Activated CD4-positive, alpha-beta T cell treated with anti-CD3 and anti-CD28 coated beads for 1 hour (primary cell): Measurements from ENCODE around the gene OR7G2.

Experiments used
- DNase-seq: peaks from one replicate; pipeline ENCODE4 v3.0.0-alpha.2; 2020

Gene OR7G2

DNA sequence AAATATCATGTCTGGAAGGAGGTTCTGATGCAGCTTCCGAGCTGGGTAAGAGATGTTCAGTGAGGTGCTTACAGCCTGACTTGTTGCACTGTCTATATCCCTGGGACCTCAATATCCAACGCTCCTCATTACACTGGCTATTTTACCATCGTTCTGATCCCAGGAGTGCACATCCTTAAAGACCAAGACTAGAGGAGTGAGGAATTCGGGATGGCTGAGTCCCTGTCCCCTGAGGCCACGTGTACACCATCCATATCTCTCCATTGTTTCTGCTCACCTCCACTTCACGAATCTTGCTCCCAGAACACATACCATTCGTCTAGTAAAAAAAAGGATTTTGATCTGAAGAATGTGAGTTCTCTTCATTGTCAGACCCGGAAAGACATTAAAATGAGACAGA lies at the start of gene OR7G2:
Gene OR7G2 (minus strand): TSS at position 101 of the 400 bp plus-strand sequence. CDS start 4,232 bp downstream, outside the sequence.
- DNase-seq, result no peak

DNA sequence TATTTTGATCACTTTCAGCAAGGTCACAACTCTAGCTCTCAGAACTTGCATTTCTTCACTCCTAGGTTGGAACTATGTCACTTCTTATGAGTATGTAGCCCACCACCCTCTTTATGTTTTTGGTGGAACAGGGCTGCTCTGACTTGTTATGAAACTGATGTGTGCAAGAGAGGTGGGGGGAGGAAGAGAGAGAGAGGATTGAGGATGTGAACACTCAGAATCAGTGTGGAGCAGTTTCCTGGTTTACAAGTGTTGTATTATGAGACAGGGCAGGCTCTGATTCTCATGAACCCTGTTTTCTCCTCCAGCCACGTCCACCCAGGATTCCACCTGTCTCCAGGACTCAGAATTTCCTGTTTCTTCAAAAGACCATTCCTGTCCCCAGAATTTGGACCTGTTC lies 49.0 kb upstream of the OR7G2 start:
- no peak for DNase-seq

DNA sequence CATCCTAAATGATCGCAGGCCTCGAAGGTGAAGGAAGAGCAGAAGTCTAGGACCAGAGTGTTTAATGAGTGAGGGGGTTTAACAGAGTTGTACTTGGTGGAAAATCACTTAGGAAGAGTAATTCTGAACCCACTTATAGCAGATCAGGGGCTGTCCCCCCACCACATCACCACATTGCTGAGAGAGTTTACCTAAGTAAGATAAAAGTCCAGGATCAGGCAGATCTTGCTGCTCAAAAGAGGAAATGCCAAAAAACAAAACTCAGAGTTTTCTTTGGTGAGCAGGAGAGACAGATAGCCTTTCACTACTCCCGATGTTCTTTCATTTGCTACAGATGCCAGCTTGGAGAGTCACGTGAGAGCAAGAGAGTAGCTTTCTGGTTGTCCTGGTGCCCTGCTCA lies 48.3 kb upstream of the OR7G2 start:
- no peak for DNase-seq

DNA sequence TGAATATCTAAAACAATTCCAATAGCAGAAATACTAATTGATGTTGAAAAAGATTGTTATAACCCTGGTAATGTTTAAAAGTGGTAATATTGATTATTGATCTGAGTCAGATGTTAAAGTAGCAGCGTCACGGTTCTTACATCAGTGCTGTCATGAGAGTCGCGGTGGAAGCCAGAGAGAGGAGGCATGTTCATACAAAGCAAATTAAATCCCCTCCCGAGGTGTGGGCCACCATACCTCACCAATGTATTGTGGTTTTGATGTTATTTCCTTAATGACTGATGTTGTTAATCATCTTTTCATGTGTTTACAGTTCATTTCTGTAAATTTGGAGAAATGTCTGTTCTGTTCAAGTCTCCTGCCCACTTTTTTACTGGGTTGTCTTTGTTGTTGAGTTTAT lies 44.1 kb upstream of the OR7G2 start:
- no peak for DNase-seq

DNA sequence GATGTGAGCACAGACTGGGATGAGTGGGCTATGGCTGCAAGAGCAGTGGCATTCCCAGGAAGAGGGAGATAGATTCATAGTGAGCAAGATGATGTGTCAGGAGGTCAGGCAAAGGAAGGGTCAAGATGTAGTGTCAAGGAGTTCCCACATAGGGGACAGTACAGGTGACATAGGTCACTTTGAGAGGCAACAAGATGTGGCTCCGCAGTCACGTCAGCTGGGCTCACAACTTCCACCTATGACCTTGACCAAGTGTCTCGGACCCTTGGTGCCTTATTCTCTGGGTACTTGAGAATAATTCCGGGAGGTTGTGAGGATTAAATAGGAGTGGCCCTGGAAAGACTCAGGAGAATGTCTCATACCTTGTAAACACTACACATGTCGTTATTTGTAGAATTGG lies 43.4 kb upstream of the OR7G2 start:
- DNase-seq, result no peak

DNA sequence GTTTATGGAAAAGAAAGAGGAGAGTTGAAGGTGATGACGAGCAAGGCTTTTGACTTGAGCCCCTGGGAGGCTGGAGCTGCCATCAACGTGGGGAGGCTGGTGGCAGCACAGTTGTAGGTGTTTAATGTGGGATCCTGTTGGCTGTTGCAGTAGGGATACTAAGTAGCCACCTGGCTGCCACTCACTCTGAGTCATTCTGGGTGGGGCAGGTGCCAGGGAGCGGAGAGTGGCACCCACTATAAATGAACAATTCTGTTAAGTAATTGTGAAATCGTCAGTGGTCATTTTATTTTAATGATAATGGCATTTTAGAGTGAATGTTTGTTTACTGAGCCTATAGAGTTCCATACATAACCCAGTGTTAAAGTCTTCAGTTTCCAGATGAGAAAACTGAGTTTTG lies 42.7 kb upstream of the OR7G2 start:
- no peak for DNase-seq

DNA sequence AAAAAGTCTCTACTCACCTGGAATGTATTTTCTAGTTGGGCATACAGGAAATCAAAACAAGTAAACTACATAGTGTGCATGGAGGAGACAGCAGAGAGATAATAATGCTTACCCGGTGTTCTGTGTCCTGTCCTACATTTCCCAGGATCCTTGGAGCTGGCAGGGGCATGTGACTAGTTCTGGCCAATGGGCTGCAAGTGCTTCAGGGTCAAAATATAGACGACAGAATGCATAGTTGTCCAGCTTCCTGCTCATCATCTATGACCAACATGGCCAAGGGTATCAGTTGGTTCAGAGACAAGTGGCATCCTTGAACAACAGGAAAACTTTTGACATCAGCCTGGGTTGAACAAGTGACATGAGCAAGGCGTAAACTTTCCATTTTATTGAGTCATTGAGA lies 41.4 kb upstream of the OR7G2 start:
- no peak for DNase-seq

DNA sequence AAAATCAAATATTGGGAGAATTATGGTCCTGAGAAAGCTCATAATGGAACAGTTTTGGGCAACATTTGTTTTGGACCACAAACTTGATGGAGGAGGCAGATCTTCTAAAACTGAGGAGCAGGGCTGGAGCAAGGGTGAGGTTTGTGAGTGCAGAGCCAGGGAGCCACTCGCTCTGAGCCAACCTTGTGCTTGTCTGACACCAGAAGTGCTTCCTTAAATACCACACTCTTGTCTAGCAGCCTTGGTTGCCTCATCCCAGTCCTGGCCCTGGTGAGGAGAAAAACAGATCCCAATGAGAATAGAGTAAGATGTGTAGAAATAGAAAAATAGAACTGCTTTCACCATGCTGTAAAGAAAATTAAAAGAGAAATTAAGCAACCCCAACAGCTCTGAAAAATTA lies 39.6 kb upstream of the OR7G2 start:
- DNase-seq, result no peak

DNA sequence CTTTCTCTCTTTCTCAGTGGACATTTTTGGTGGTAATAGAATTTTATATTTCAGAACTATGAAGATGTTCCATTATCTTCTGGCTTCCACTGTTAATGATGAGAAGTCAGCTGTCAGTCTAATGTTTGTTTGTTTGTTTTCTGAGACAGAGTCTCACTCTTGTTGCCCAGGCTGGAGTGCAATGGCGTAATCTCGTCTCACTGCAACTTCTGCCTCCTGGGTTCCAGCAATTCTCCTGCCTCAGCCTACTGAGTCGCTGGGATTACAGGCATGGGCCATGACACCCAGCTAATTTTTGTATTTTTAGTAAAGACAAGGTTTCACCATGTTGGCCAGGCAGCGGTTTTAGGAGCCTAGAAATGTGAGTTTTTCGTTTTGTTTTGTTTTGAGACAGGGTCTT lies 37.6 kb upstream of the OR7G2 start:
- DNase-seq, result no peak

DNA sequence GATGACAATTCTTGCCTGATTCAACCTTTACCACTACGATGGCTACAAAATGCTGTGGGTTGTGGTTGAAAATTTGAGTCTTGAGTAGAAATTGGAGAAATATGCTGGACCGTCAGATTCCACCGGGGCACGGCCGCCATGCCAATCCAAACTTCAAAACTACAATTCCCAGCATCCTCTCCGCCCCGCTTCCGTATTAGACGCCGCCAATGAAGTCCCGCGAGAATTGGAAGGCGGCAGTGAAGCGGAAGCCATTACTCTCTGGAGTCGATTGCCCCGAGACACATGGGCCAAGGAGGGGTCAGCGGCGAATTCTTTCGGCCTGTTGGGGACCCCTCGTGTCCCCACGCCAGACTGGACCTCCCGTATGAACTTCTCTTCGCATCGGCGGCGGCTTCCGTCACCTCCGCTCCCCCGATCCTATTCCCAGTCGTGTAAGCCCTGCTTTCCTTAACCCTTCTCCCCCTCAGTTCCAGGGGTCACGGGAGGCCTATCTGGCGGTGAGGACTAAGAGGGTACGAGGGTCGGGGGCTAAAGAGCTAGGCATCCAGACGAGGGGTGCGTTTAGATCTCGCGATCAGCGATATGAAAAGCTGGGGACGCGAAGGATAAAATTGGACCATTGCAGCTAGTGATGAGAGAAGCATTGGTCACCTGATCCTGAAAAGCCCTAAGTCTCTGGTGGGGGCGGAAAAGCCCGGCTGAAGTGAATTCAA lies 33.0 kb upstream of the OR7G2 start, which contains the start of gene ZNF317:
Gene ZNF317 (plus strand): TSS at position 239 of the 716 bp plus-strand sequence. CDS start 15,620 bp downstream, outside the sequence.
- peak; percentile 81 for DNase-seq

DNA sequence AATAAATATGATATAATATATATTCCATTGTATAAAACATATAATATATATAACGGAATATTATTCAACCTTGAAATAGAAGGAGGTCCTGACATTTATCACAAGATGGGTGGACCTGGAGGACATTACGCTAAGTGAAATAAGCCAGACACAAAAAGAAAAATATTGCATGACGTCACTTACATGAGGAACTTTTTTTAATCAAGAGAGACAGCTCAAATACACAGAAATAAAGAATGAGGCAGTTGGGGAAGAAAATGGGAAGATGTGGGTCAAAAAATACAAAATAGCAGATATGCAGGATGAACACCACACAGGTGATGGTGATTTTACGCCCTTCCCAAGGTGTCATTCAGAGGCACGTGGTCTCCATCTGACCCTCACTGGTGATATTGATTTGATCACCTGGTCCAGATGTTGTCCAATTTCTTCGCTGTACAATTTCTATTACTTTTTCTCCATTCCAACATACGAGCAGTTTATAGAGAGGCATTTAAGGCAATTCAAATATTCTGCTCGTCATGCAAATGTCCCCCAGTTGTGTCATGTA lies 32.4 kb upstream of the OR7G2 start:
- DNase-seq, result no peak

DNA sequence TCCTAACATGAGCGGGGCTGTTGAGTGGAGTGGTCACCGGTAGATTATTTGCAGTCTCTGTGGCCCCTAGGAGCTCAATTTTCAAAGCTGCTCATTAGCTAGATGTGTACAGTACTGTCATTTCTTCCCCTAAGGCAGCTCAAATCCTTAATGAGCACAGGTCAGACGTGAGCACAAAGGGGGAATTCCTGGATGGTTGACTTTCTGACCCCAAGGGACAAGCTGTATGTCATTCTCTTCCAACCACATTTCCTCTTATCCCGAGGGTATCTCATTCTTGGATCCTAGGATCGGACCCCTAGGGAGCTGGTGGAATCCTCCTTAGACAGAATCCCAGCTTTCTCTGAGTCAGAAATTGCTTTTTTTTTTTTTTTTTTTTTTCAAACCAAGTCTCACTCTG lies 25.1 kb upstream of the OR7G2 start:
- no peak for DNase-seq

DNA sequence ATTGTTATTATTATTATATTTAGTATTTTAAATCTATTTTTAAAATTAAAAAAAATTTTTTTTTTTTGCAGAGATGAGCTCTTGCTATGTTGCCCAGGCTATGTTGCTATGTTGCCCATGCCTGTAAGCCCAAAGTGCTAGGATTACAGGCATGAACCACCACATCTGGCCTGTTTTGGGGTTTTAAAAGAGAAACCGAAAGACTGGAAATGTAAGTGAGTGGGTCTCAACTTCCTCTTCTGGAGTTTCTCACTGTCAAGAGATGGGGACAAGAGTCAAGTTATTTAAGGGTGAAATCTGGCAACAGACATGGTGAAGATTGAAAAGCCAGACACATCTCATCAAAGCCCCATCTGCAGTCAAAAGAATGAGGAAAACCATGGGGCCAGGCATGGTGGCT lies 23.7 kb upstream of the OR7G2 start:
- DNase-seq, result no peak

DNA sequence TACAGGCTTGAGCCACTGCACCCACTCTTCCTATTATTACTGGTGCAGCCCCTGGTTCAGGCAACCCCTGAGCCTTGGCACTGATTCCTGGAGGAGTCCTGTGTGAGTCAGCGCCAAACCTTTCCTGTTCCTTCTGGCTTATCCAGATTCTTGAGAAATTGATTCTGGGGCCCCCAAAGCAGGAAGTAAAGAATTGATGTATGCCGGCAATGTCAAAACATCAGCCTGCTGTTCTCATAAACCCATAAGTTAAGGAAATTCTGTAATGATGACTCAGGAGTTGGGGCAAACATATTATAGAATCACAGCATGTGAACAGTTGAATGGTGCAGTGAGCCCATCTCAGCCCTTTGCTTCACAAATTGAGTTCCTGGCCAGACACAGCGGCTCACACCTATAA lies 20.9 kb upstream of the OR7G2 start:
- DNase-seq, result no peak

DNA sequence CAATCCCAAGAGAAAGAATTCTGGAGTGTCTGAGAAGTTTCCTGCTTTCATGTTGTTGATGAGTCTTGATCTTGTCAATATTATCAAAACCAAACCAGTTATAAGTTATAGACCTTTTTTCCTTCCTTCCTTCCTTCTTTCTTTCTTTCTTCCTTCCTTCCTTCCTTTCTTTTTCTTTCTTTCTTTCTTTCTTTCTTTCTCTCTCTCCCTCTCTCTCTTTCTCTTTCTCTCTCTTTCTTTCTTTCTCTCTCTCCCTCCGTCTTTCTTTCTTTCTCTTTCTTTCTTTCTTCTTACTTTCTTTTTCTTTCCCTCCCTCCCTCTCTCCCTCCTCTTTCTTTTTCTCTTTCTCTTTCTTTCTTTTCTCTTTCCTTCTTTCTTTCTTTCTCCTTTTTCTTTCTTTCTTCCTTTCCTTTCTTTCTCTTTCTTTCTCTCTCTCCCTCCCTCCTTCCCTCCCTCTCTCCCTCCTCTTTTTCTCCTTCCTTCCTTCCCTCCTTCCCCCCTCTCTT lies 19.7 kb upstream of the OR7G2 start, which contains the start of gene OR7G3:
Gene OR7G3 (minus strand): TSS at position 51 of the 506 bp plus-strand sequence. CDS start 0 bp downstream, at position 51.
- no peak for DNase-seq

DNA sequence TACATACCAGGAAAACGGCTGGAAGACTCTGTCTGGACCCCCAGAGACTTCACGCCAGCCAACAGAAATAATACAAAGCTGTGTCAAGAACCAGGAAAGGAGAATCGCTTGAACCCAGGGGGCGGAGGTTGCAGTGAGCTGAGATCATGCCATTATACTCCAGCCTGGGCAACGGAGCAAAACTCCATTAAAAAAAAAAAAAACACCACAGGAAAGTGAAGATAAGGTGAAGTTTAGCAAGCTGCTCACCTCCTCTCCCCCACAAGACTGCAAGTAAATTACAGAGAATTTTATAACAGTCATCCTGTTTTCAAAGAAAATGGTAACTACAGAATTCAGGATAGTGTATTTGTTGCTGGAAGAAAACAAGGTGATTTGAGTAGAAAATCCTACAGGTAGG lies 9.3 kb upstream of the OR7G2 start:
- DNase-seq, result no peak

DNA sequence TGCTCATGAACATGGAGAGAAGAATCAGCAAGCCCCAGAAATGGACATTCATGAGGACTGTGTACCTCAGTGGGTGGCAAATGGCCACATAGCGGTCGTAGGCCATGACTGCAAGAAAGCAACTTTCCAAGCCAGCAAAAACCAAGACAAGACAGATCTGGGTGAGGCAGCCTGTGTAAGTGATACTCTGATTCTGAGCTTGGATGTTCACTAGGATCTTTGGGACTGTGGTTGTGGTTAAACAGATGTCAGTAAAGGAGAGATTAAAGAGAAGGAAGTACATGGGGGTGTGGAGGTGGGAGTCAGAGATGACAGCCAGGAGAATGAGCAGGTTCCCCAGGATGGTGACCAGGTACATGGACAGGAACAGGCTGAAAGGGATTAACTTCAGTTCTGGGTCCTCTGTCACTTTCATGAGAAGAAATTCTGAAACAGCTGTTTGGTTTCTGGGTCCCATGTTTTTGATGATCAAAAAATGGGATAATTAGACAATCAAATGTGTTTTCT lies 8.1 kb upstream of the OR7G2 start, which contains the start of gene OR7G1:
Gene OR7G1 (minus strand): TSS at position 457 of the 507 bp plus-strand sequence. CDS start 0 bp downstream, at position 457.
- DNase-seq, result no peak

DNA sequence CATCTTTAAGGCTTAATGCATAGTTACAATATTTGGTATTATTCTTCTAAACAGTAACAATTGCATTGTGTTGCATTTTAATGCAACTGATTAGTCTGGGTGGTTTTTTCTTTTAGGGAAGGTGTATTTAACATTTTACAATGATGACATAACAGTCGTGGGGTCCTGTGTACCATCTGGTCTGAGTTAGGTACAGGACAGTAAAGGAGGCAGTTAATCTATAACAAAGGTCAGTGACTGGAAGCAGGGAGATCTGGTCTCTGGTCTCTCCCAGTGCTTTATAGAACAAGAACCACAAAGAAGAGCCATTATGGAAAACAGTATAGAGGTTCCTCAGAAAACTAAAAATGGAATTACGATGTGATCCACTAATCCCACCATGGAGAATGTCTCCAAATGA lies 2.7 kb upstream of the OR7G2 start:
- DNase-seq, result no peak

DNA sequence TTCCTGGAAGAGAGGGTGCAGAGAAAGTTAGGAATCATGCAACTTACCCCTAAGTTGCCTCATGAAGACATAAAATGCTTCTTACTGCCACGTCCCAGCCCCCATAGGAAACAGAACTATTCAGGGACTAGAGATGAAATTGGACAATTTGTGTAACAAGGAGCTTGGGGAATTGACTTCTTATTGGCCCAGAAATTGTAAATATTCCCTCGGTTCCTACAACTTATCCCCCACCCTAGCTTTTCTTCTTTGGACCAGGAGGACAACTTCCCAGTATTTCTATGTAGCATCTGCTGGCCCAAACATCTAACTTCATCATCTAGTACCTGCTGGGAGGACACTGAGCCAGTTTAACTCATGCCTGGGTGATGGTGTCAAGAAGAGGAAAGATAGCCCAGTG lies 20.5 kb downstream of the OR7G2 start, which contains the start of gene OR1M1:
Gene OR1M1 (plus strand): TSS at position 301 of the 400 bp plus-strand sequence. CDS start 6,184 bp downstream, outside the sequence.
- no peak for DNase-seq

DNA sequence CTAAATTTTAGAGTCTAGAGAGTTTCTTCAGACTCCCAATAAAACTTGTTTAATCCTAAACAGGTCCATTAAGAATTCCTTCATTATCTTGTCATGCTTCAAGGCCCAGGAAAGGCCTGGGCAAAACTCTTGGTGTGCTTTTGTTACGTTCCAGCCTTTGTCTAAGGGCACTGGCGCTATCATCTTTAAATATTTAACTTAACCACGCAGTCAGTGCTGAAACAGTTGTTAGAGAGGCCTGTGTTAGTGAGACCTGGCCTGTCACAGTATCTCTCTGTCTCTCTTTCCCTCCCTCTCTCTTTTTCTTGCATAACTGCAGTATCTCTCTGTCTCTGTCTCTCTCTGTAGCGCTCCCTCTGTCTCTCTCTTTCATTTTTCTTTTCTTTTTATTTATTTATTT lies 28.6 kb downstream of the OR7G2 start:
- no peak for DNase-seq

DNA sequence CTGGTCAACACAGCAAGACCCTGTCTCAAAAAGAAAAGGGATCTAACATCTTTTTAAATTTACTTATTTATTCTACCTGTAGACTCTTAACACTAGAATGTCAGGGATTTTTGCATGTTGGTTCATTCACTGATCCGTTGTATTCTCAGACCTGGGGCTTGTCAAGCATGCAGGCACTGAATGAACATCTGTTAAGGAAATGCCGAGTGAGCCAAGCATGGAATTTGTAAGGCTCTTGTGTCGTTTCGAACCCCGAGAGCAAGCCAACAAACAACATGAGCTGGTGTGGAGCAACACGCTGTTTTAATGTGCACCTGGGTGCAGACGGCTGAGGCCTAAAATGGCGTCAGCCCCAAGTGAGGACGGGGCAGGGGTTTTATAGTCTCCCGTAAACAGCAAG lies 30.4 kb downstream of the OR7G2 start:
- no peak for DNase-seq

DNA sequence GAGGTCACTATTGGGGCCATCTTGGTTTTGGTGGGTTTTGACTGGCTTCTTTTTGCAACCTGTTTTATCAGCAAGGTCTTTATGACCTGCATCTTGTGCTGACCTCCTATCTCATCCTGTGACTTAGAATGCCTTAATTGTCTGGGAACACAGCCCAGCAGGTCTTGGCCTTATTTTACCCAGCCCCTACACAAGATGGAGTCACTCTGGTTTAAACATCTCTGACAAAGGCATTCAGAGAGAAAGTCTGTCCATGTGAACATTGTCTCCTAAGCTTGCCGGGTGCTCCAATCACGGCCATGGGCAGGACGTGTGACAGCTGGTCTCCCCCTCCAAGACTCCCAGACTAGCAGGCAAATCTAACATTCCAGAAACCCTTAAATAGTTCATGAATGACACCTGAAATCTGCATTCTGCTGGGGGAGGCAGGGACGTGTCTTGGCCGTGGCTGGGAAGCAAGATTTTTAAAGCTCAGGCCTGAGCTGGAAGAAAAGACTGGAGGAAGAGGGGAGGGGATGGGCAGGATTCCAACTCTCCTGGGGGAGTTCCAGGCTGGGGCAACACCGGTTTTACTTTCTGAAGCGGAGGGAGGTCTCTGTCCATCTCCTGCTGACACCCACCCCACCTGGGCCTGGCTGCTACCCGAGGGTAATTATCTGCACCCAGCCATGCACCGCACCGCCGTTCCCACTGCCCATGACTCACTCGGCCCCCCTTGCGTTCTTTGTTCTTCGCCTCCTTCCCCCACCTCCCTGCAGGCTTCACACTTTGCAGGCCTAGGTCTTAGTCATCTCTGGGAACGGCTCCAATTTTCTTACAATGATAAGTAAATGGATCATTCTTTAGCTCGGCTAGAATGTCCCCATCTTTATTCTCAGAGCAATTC lies 32.0 kb downstream of the OR7G2 start:
- no peak for DNase-seq

DNA sequence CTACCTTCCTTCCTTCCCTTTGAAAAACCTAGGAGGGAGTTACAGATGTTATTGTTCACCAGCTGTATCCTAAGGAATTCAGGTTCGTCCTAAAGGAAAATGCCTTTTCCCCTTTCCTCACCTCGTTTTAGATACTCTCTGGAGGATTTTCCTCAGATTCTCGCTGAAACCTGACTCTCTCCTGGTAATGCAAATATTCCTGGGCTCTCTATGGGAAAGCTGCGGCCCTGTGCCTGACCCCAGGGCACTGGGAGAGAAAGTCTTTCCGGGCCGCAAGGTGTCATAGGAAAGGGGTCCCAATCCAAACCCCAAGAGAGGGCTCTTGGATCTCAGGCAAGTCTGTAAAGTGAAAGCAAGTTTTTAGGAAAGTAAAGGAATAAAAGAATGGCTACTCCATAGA lies 33.5 kb downstream of the OR7G2 start:
- no peak for DNase-seq
